Ascending aorta (tissue), 2 donors: ENCODE results near the gene AMHR2. TPM values are rescaled to one million over a fixed set of nuclear protein-coding genes. Genes with fewer than 3 reads are reported as not detected.
"Not testable (repeated sequence)": the region's sequence is repeated elsewhere in the genome, so short reads cannot be mapped to it uniquely, and the experiment has no call there.

Experiments
- DNase-seq, 2 donors: peaks; one replicate each; pipeline ENCODE4 v3.0.0-alpha.2; 2019; ENCODE audit warnings: low spot score in 2 of 2
- H3K27ac ChIP-seq, 2 donors: fragments of 200-600 bp; sonication (generic); one replicate each; pipeline ENCODE4 v1.5.1; 2016 to 2017; ENCODE audit warnings: mild to moderate bottlenecking in 1 of 2
- H3K27me3 ChIP-seq: fragments of 200-600 bp; sonication (generic); one replicate; pipeline ENCODE4 v1.5.1; 2017
- H3K36me3 ChIP-seq, 2 donors: fragments of 200-600 bp; sonication (generic); one replicate each; pipeline ENCODE4 v1.5.1; 2016
- H3K4me1 ChIP-seq, 2 donors: fragments of 200-600 bp; sonication (generic); one replicate each; pipeline ENCODE4 v1.5.1; 2016 to 2017; ENCODE audit warnings: mild to moderate bottlenecking in 1 of 2
- H3K4me3 ChIP-seq, 2 donors: fragments of 200-600 bp; sonication (generic); one replicate each; pipeline ENCODE4 v1.5.1; 2016 to 2017; ENCODE audit warnings: mild to moderate bottlenecking in 1 of 2
- H3K9me3 ChIP-seq, 2 donors: fragments of 200-600 bp; sonication (generic); one replicate each; pipeline ENCODE4 v1.5.1; 2016
- intact Hi-C: fragments of 100-400 bp; cut with DNase I; formaldehyde crosslinking; loops from one replicate; pipeline ENCODE4 v1.15.1; 2023
- total RNA-seq: library from RNA; depleted of rRNA; stranded (reverse); fragments of >200 nt; gene quantifications from one replicate; pipeline ENCODE4 v1.1.0, GENCODE V29; 2016
- TF ChIP-seq, protein P1 (sequence below), 3 experiments: fragments of 200-600 bp in 2 of 3; fragments of 450-650 bp in 1 of 3; sonication (generic) in 2 of 3; IDR thresholded peaks; one replicate each; pipeline ENCODE4 v1.5.1; 2016 to 2019; ENCODE audit warnings: antibody characterized with exemption in 3 of 3, mild to moderate bottlenecking in 1 of 3, moderate library complexity in 1 of 3

AMHR2 gene
- total RNA-seq, 1 donor from 2014 or later = not detected

GRCh38 chr12:53388932-53389331 is 34.7 kb upstream of the AMHR2 start:
- intact Hi-C loops = no loop called here
- TF ChIP-seq, protein P1, sequence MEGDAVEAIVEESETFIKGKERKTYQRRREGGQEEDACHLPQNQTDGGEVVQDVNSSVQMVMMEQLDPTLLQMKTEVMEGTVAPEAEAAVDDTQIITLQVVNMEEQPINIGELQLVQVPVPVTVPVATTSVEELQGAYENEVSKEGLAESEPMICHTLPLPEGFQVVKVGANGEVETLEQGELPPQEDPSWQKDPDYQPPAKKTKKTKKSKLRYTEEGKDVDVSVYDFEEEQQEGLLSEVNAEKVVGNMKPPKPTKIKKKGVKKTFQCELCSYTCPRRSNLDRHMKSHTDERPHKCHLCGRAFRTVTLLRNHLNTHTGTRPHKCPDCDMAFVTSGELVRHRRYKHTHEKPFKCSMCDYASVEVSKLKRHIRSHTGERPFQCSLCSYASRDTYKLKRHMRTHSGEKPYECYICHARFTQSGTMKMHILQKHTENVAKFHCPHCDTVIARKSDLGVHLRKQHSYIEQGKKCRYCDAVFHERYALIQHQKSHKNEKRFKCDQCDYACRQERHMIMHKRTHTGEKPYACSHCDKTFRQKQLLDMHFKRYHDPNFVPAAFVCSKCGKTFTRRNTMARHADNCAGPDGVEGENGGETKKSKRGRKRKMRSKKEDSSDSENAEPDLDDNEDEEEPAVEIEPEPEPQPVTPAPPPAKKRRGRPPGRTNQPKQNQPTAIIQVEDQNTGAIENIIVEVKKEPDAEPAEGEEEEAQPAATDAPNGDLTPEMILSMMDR (IDR thresholded peaks at IDR 0.05) = no peak
- Histone ChIP-seq H3K36me3 (peaks cover 10 to 23% of the 10 kb centered on the region in 2 donors), H3K4me1 (peaks cover 11 to 60% of the 10 kb centered on the region in 2 donors), H3K9me3 (no peaks in the 10 kb centered on the region), H3K4me3 (peak overlapping the region; percentile 4 to 87), H3K27me3 (no peaks in the 10 kb centered on the region), H3K27ac (peak overlapping the region; percentile 76 to 83)
- DNase-seq = no peak

DNA sequence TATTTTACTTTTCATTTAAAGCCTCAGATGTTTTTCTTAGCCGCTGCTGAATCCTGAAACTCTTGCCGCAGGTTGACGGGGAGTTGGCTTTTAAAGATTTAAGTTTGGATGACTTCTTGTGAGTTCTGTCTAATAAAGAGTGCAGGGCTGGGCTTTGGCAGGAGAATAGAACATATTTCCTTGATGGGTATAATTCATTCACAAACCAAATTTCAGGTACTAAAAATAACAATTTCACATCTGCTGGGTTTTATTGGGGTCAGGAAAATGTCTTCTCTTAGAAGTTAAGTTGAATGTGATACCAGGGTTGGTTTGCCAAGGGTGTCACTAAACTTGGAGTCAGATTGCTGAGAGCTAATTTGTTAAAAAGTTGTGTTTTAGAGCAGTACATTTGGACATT is 34.0 kb upstream of the AMHR2 start:
- H3K4me1 ChIP-seq = peaks cover 6 to 53% of the 10 kb centered on the region in 2 donors
- H3K4me3 ChIP-seq = peak overlapping the region; percentile 24 to 87
- H3K27ac ChIP-seq = peak overlapping the region; percentile 76 to 83
- no peaks in the 10 kb centered on the region for H3K9me3 ChIP-seq
- intact Hi-C loops = loop anchor here (2.0 kb wide), 1 partner anchor 31 kb away; no protein-coding TSS in a partner anchor
- no peaks in the 10 kb centered on the region for H3K27me3 ChIP-seq
- DNase-seq = no peak
- peaks cover 6 to 15% of the 10 kb centered on the region in 2 donors for H3K36me3 ChIP-seq
- TF ChIP-seq, protein P1 (IDR thresholded peaks at IDR 0.05) = no peak

DNA sequence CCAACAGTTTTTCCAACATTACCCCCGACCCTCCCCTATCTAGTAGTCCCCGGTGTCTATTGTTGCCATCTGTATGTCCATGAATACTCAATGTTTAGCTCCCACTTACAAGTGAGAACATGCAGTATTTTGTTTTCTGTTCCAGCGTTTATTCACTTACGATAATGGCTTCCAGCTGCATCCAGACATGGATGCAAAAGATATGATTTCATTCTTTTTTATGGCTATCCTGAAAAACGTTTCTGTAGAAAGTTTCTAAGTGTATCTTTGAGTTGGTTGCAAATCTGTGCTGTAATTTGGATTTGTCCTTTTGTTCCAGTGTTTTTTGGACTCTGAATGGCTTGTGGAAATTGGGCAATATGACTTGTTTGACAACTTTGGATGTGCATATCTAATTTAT is 31.9 kb upstream of the AMHR2 start:
- DNase-seq = no peak
- H3K4me1 ChIP-seq = peaks cover 0 to 41% of the 10 kb centered on the region in 2 donors

GRCh38 chr12:53399896-53400295 is 23.8 kb upstream of the AMHR2 start:
- Histone ChIP-seq H3K27me3 (no peaks in the 10 kb centered on the region), H3K9me3 (no peaks in the 10 kb centered on the region), H3K4me1 (no peaks in the 10 kb centered on the region), H3K4me3 (no peak overlapping the region), H3K27ac (no peak overlapping the region), H3K36me3 (peaks cover 10 to 14% of the 10 kb centered on the region in 2 donors)
- intact Hi-C loops = no loop called here
- TF ChIP-seq, protein P1 (IDR thresholded peaks at IDR 0.05) = no peak
- no peak for DNase-seq

More for the DNA sequence above, 31.9 kb upstream of the AMHR2 start:
- Histone ChIP-seq H3K36me3 (peaks cover 8 to 14% of the 10 kb centered on the region in 2 donors), H3K4me3 (peak overlapping the region in 1 of 2 donors; percentile 4), H3K27me3 (no peaks in the 10 kb centered on the region), H3K9me3 (no peaks in the 10 kb centered on the region), H3K27ac (peak overlapping the region; percentile 76 to 83)
- intact Hi-C loops = loop anchor here (2.0 kb wide), 1 partner anchor 29 kb away; no protein-coding TSS in a partner anchor
- TF ChIP-seq, protein P1 (IDR thresholded peaks at IDR 0.05) = no peak

GRCh38 chr12:53402351-53402750 is 21.3 kb upstream of the AMHR2 start:
- H3K4me1 ChIP-seq, H3K27ac ChIP-seq, H3K9me3 ChIP-seq, DNase-seq, H3K4me3 ChIP-seq, intact Hi-C loops, H3K27me3 ChIP-seq: not testable (repeated sequence)
- peaks cover 19 to 20% of the 10 kb centered on the region in 2 donors for H3K36me3 ChIP-seq

- no peak for DNase-seq
These were observed 20.8 kb upstream of the AMHR2 start for GRCh38 chr12:53402871-53403270.

More at GRCh38 chr12:53402871-53403270, 20.8 kb upstream of the AMHR2 start:
- TF ChIP-seq, protein P1 (IDR thresholded peaks at IDR 0.05) = no peak
- intact Hi-C loops = no loop called here
- H3K4me3 ChIP-seq = no peak overlapping the region
- H3K4me1 ChIP-seq = no peaks in the 10 kb centered on the region
- H3K36me3 ChIP-seq = peaks cover 24 to 25% of the 10 kb centered on the region in 2 donors
- no peaks in the 10 kb centered on the region for H3K9me3 ChIP-seq
- no peak overlapping the region for H3K27ac ChIP-seq
- H3K27me3 ChIP-seq = no peaks in the 10 kb centered on the region
